ENCODE data around the gene SLC25A36. TPM values are rescaled to one million over a fixed set of nuclear protein-coding genes. Genes with fewer than 3 reads are reported as not detected.

SLC25A36 gene
- total and polyA plus RNA-seq, 2 of the 4 experiments (the other 2 are of a cell fraction) = 31.3 to 76.7 TPM

GRCh38 chr3:140906785-140907184, 34.9 kb upstream of the SLC25A36 start:
- no peak overlapping the region for H4K91ac ChIP-seq (ENCODE audit: insufficient read depth, low read depth, low read length)
- no peaks in the 10 kb centered on the region for H3K79me1 ChIP-seq (ENCODE audit: low read depth in 1 of 2, low read length in 2 of 2)
- H2AFZ ChIP-seq (replicated peaks; ENCODE audit: low read length, poor library complexity) = no peak overlapping the region
- no peaks in the 10 kb centered on the region for H3K9me3 ChIP-seq (ENCODE audit: control insufficient read depth, insufficient read depth, low read length)
- ChIA-PET CTCF (interaction anchor here (0.5 kb wide), 1 partner anchor 28 kb away, joined by 3 read pairs; no protein-coding TSS in a partner anchor), POLR2A (ENCODE audit: unreplicated experiment) (no interaction called here)
- no peak overlapping the region for H4K8ac ChIP-seq (ENCODE audit: low read depth in 2 of 2, low read length in 2 of 2)
- dilution Hi-C loops (cut with HindIII; ENCODE audit: low sequenced_read_pairs, unreplicated experiment) = no loop called here
- intact Hi-C loops (cut with micrococcal nuclease) = no loop called here
- no peak for ATAC-seq (ENCODE audit: low read depth)
- no peak overlapping the region for H3K56ac ChIP-seq (ENCODE audit: extremely low read depth, insufficient read depth, low read length)
- H3K18ac ChIP-seq (ENCODE audit: low read depth, low read length) = no peak overlapping the region
- no peaks in the 10 kb centered on the region for H3K4me1 ChIP-seq (ENCODE audit: control insufficient read depth, insufficient read depth, low read length)
- H2AK5ac ChIP-seq (ENCODE audit: low read depth, low read length) = no peak overlapping the region
- H4K5ac ChIP-seq (ENCODE audit: low read depth, low read length) = no peak overlapping the region
- BruUV-seq (replicated peaks) = no TSS peak
- H2BK5ac ChIP-seq (ENCODE audit: low read depth, low read length, poor library complexity, severe bottlenecking) = no peak overlapping the region
- WGBS, 2 experiments (ENCODE audit: extremely low coverage in 2 of 2, insufficient read length in 1 of 2) = no CpG with 5 or more reads among the region's 1 CpG
- in situ Hi-C loops (cut with MboI; ENCODE audit: low sequenced_read_pairs) = no loop called here
- no peaks in the 10 kb centered on the region for H3K36me3 ChIP-seq (ENCODE audit: control insufficient read depth, insufficient read depth, low read length)
- no peak overlapping the region for H3K27ac ChIP-seq (ENCODE audit: insufficient read depth, low read length)
- no peak overlapping the region for H2BK120ac ChIP-seq (ENCODE audit: low read depth, low read length)
- H3K27me3 ChIP-seq (ENCODE audit: control insufficient read depth, insufficient read depth, low read length) = peaks cover 3% of the 10 kb centered on the region
- H3K9me1 ChIP-seq (ENCODE audit: insufficient read depth, low read length) = no peaks in the 10 kb centered on the region
- no peak overlapping the region for H2BK20ac ChIP-seq (ENCODE audit: low read depth, low read length)
- DNase-seq = no peak
- H3K9ac ChIP-seq (ENCODE audit: low read depth, low read length) = no peak overlapping the region
- no peak overlapping the region for H3K4ac ChIP-seq (ENCODE audit: low read depth, low read length)
- H3K14ac ChIP-seq (replicated peaks; ENCODE audit: low read depth, low read length) = no peak overlapping the region
- no peak overlapping the region for H3K4me2 ChIP-seq (ENCODE audit: low read depth, low read length)
- H4K20me1 ChIP-seq (ENCODE audit: insufficient read depth, low read length) = no peaks in the 10 kb centered on the region
- H3K4me3 ChIP-seq (ENCODE audit: insufficient read depth, low read depth, low read length) = no peak overlapping the region
- H2BK15ac ChIP-seq (ENCODE audit: low read depth, low read length) = no peak overlapping the region
- H2AK9ac ChIP-seq (replicated peaks; ENCODE audit: low read depth, low read length, poor library complexity) = no peak overlapping the region
- no peak overlapping the region for H3K23ac ChIP-seq (ENCODE audit: low read depth, low read length)
- TF ChIP-seq NFE2L2 (IDR thresholded peaks at IDR 0.05; ENCODE audit: low read depth, low read length) = no peak
- TF ChIP-seq, protein P1, sequence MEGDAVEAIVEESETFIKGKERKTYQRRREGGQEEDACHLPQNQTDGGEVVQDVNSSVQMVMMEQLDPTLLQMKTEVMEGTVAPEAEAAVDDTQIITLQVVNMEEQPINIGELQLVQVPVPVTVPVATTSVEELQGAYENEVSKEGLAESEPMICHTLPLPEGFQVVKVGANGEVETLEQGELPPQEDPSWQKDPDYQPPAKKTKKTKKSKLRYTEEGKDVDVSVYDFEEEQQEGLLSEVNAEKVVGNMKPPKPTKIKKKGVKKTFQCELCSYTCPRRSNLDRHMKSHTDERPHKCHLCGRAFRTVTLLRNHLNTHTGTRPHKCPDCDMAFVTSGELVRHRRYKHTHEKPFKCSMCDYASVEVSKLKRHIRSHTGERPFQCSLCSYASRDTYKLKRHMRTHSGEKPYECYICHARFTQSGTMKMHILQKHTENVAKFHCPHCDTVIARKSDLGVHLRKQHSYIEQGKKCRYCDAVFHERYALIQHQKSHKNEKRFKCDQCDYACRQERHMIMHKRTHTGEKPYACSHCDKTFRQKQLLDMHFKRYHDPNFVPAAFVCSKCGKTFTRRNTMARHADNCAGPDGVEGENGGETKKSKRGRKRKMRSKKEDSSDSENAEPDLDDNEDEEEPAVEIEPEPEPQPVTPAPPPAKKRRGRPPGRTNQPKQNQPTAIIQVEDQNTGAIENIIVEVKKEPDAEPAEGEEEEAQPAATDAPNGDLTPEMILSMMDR (conservative IDR thresholded peaks at IDR 0.05; ENCODE audit: low read depth, low read length) = no peak
- TF ChIP-seq MXI1 (IDR thresholded peaks at IDR 0.05; ENCODE audit: borderline replicate concordance, low read depth, low read length) = no peak
- TF ChIP-seq SMC3 (IDR thresholded peaks at IDR 0.05; ENCODE audit: low read depth, low read length) = no peak
- no peak for TF ChIP-seq CEBPB (IDR thresholded peaks at IDR 0.05; ENCODE audit: low read depth, low read length)
- no peak for TF ChIP-seq RFX5 (IDR thresholded peaks at IDR 0.05; ENCODE audit: low read depth, low read length)
- TF ChIP-seq, protein P2, sequence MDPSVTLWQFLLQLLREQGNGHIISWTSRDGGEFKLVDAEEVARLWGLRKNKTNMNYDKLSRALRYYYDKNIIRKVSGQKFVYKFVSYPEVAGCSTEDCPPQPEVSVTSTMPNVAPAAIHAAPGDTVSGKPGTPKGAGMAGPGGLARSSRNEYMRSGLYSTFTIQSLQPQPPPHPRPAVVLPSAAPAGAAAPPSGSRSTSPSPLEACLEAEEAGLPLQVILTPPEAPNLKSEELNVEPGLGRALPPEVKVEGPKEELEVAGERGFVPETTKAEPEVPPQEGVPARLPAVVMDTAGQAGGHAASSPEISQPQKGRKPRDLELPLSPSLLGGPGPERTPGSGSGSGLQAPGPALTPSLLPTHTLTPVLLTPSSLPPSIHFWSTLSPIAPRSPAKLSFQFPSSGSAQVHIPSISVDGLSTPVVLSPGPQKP (IDR thresholded peaks at IDR 0.05; ENCODE audit: borderline replicate concordance, low read depth, low read length) = no peak
- TF ChIP-seq BHLHE40 (IDR thresholded peaks at IDR 0.05; ENCODE audit: low read depth, low read length) = no peak
- TF ChIP-seq MAZ (IDR thresholded peaks at IDR 0.05; ENCODE audit: borderline replicate concordance, low read depth, low read length) = no peak
- no peak for TF ChIP-seq POLR2A (IDR thresholded peaks at IDR 0.05; ENCODE audit: low read depth, low read length)
- TF ChIP-seq RAD21 (IDR thresholded peaks at IDR 0.05; ENCODE audit: low read length) = no peak
- no peak for TF ChIP-seq MAFK (IDR thresholded peaks at IDR 0.05; ENCODE audit: low read depth, low read length)
- TF ChIP-seq FOS (IDR thresholded peaks at IDR 0.05; ENCODE audit: low read depth, low read length) = no peak

All from IMR-90 (cell line).